ENCODE results near the gene PIGS.

Gene PIGS

DNA sequence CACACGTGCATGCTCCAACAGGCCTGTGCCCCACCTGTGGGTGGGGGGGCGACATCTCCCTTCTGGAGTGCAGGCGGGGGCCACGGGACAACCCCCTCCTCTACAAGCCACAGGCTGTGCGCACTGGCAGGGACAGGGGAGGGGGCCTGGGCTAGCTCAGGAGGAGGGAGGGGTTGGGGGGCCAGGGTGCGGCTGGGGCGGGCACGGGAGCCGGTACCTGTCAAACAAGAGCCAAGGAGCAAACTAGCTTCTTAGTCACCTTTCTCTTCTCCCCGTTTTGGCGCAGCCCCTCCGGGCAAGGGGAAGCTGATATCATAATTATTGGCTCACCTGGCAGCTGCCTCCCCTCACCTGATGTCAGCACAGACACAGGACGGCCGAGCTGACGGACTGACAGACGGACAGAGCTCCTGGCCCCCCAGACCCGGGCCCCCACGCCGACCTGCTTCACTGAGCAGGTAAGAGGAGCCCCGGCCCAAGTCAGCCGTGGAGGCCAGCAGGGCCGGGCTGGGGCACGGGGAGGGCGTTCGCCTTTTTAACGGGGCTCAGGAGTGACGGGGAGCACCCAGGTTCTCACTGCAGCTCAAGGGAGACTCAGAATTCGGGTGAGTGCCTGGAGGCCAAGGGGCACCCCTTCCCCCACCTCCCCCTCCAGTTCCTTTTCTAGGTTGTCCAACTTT lies 65.2 kb downstream of the PIGS start, which contains the start of gene FOXN1:
Gene FOXN1 (plus strand): TSS at position 363 of the 680 bp plus-strand sequence. CDS start 17,622 bp downstream, outside the sequence.
- DNase-seq: no peak

DNA sequence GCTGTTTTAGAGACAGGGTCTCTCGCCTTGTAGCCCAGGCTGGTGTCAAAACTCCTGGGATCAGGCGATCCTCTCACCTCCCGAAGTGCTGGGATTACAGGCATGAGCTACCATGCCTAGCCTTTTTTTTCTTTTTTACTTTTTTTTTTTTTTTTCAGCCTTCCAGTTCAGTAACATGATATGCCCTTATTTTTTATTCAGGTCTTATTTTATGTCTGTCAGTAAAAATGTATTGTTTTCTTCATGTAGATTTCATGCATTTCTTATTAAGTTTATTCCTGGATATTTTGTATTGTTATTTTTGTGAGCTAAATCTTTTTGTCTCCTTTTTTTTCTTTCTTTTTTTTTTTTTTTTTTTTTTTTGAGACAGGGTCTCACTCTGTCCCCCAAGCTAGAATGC lies 67.9 kb downstream of the PIGS start:
- DNase-seq: no peak

All from activated CD4-positive, alpha-beta T cell treated with anti-CD3 and anti-CD28 coated beads, Interleukin-2, amount 50 U/mL, for 1 hour (primary cell).